ENCODE measurements around the gene IGFBP5.

DNA sequence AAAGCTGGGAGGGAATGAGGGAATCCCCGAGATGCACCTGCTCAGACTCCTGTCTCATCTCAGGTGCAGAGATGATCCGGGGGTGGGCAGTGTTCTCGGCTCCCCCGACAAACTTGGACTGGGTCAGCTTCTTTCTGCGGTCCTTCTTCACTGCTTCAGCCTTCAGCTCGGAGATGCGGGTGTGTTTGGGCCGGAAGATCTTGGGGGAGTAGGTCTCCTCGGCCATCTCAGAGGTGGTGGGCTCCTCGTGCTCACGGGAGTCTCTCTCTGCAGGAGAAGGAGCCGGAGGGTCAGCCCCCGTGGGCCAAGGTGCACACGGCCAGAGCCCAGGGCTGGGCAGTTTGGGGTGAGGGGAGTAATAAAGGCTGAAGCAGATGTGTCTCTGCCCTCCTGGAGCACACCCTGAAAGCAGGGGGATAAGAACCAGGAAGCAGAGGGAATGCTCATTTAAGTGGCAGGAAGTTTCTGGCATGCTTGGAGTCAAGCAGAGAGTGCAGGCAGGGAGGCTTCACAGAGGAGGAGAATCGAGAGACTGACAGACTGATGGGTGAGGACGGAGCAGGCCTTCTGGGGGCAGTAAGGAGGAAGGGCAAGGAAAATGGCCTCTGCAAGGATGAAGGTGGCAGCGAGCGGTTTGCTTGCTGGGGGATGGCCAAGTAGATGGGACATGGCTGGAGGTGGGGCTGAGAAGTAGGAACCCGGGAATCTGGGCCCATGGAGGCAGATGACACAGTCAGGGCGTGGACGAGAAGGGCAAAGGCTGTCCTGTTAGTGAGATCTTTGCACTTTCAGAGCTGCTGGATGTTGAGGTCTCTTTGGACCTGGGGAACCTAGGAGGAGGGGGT, 16.3 kb downstream of the IGFBP5 start:
- TF ChIP-seq, protein P1, sequence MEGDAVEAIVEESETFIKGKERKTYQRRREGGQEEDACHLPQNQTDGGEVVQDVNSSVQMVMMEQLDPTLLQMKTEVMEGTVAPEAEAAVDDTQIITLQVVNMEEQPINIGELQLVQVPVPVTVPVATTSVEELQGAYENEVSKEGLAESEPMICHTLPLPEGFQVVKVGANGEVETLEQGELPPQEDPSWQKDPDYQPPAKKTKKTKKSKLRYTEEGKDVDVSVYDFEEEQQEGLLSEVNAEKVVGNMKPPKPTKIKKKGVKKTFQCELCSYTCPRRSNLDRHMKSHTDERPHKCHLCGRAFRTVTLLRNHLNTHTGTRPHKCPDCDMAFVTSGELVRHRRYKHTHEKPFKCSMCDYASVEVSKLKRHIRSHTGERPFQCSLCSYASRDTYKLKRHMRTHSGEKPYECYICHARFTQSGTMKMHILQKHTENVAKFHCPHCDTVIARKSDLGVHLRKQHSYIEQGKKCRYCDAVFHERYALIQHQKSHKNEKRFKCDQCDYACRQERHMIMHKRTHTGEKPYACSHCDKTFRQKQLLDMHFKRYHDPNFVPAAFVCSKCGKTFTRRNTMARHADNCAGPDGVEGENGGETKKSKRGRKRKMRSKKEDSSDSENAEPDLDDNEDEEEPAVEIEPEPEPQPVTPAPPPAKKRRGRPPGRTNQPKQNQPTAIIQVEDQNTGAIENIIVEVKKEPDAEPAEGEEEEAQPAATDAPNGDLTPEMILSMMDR (IDR thresholded peaks at IDR 0.05; ENCODE audit: insufficient read depth, low read length, poor library complexity, severe bottlenecking), result no peak
- no peak for TF ChIP-seq EZH2phosphoT487 (conservative IDR thresholded peaks at IDR 0.05; ENCODE audit: low read length)
